Stomach (tissue), 9 donors: ENCODE measurements around the gene POC1A. TPM values are rescaled to one million over a fixed set of nuclear protein-coding genes. Genes with fewer than 3 reads are reported as not detected.

ENCODE experiments used
- DNase-seq, 2 donors: peaks; one replicate each; pipeline versions ENCODE4 v3.0.0 to v3.0.0-alpha.2; 2013 to 2019
- H3K27ac ChIP-seq, 5 donors: fragments of 200-600 bp in 4 of 5; sonication (generic) in 4 of 5; one replicate each; pipeline ENCODE4 v1.5.1; 2013 to 2019; ENCODE audit warnings: mild to moderate bottlenecking in 1 of 5, moderate library complexity in 1 of 5
- H3K27me3 ChIP-seq, 3 donors: fragments of 200-600 bp; sonication (generic); one replicate each; pipeline ENCODE4 v1.5.1; 2017 to 2019; ENCODE audit warnings: mixed run types in 1 of 3
- H3K36me3 ChIP-seq, 4 donors: fragments of 200-600 bp; sonication (generic); 1 replicate in 3 of 4; 2 replicates in 1 of 4; pipeline ENCODE4 v1.5.1; 2016 to 2019
- H3K4me1 ChIP-seq, 4 donors: fragments of 200-600 bp; sonication (generic); one replicate each; pipeline ENCODE4 v1.5.1; 2016 to 2019
- H3K4me3 ChIP-seq, 4 donors: fragments of 200-600 bp; sonication (generic) in 3 of 4; one replicate each; pipeline ENCODE4 v1.5.1; 2016 to 2019; ENCODE audit warnings: mild to moderate bottlenecking in 1 of 4
- H3K9me3 ChIP-seq, 4 donors: fragments of 200-600 bp; sonication (generic); one replicate each; pipeline ENCODE4 v1.5.1; 2016 to 2019
- EP300 ChIP-seq: sonication (generic); formaldehyde crosslinking; IDR thresholded peaks from one replicate; pipeline ENCODE4 v1.6.1; 2017; ENCODE audit warnings: antibody characterized with exemption
- POLR2A ChIP-seq, 4 donors: fragments of 450-650 bp; IDR thresholded peaks; one replicate each; pipeline ENCODE4 v1.6.1; 2016; ENCODE audit warnings: antibody characterized with exemption in 4 of 4, control low read depth in 2 of 4, mild to moderate bottlenecking in 1 of 4, moderate library complexity in 1 of 4
- POLR2AphosphoS5 ChIP-seq, 3 donors: sonication (generic); formaldehyde crosslinking; IDR thresholded peaks; one replicate each; pipeline ENCODE4 v1.6.1; 2016; ENCODE audit warnings: antibody characterized with exemption in 3 of 3
- WGBS, 5 donors: extraction: QIAGEN DNeasy Blood & Tissue Kit in 3 of 5; methylation state at CpG; one replicate each; pipeline versions ENCODE4 v1.1.5 to v1.1.7; 2013 to 2018; 5-methylcytosine and 5-hydroxymethylcytosine counted together
- intact Hi-C: fragments of 100-400 bp; cut with DNase I; formaldehyde crosslinking; loops from one replicate; pipeline ENCODE4 v1.15.1; 2023; ENCODE audit warnings: low total_unique reads
- polyA plus RNA-seq, 3 donors: library from polyadenylated mRNA; stranded (reverse); fragments of 200-250 nt; gene quantifications; one replicate each; pipeline ENCODE4 v1.2.3, GENCODE V29; 2013
- total RNA-seq, 5 donors: library from RNA; depleted of rRNA; stranded (reverse); fragments of >200 nt; gene quantifications; one replicate each; pipeline versions ENCODE4 v1.1.0 to v1.2.3, GENCODE V29; 2014 to 2016
- TF ChIP-seq, protein P1 (sequence below), 7 experiments: fragments of 450-650 bp in 4 of 7; fragments of 200-600 bp in 3 of 7; sonication (generic) in 3 of 7; IDR thresholded peaks; one replicate each; pipeline ENCODE4 v1.5.1; 2016 to 2019; ENCODE audit warnings: antibody characterized with exemption in 7 of 7, control low read depth in 2 of 7, mild to moderate bottlenecking in 1 of 7
- donor health status: healthy with polysubstance abuse.
- donor health status: Bipolar disorder and iron deficiency.
- donor health status: healthy.

POC1A gene
- total and polyA plus RNA-seq, 8 donors, result 1.8 to 23.2 (median 3.5) TPM; not detected in 1

DNA sequence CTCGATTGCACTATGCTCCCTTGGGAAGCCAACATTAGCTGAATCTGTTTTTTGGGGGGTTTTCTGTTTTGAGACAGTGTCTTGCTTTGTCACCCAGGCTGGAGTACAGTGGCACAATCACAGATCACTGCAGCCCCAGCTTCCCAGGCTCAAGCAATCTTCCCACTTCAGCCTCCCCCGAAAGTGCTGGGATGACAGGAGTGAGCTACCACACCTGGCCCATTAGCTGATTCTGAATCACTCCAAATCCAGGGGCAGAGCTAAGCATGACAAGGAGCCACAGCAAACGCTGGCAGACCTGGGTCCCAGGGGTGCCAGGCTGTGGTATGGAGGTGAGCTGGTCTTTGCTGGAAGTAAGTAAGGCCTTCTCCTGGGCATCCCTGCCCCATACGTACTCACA, 18.9 kb downstream of the POC1A start:
- Histone ChIP-seq H3K27ac (no peak overlapping the region), H3K4me1 (peaks cover 0 to 6% (median 0%) of the 10 kb centered on the region in 4 donors), H3K36me3 (peaks cover 0 to 6% (median 0%) of the 10 kb centered on the region in 4 donors), H3K27me3 (no peaks in the 10 kb centered on the region), H3K9me3 (no peaks in the 10 kb centered on the region), H3K4me3 (no peak overlapping the region)
- intact Hi-C loops, result no loop called here
- TF ChIP-seq EP300, result no peak
- no peak for TF ChIP-seq POLR2AphosphoS5 (IDR thresholded peaks at IDR 0.05)
- TF ChIP-seq POLR2A (IDR thresholded peaks at IDR 0.05), result no peak
- TF ChIP-seq, protein P1, sequence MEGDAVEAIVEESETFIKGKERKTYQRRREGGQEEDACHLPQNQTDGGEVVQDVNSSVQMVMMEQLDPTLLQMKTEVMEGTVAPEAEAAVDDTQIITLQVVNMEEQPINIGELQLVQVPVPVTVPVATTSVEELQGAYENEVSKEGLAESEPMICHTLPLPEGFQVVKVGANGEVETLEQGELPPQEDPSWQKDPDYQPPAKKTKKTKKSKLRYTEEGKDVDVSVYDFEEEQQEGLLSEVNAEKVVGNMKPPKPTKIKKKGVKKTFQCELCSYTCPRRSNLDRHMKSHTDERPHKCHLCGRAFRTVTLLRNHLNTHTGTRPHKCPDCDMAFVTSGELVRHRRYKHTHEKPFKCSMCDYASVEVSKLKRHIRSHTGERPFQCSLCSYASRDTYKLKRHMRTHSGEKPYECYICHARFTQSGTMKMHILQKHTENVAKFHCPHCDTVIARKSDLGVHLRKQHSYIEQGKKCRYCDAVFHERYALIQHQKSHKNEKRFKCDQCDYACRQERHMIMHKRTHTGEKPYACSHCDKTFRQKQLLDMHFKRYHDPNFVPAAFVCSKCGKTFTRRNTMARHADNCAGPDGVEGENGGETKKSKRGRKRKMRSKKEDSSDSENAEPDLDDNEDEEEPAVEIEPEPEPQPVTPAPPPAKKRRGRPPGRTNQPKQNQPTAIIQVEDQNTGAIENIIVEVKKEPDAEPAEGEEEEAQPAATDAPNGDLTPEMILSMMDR (IDR thresholded peaks at IDR 0.05), result no peak
- no peak for DNase-seq
- WGBS, 5 donors, result 90 to 97% (median 91%) methylated on average over 3 to 4 of the region's 4 CpGs

DNA sequence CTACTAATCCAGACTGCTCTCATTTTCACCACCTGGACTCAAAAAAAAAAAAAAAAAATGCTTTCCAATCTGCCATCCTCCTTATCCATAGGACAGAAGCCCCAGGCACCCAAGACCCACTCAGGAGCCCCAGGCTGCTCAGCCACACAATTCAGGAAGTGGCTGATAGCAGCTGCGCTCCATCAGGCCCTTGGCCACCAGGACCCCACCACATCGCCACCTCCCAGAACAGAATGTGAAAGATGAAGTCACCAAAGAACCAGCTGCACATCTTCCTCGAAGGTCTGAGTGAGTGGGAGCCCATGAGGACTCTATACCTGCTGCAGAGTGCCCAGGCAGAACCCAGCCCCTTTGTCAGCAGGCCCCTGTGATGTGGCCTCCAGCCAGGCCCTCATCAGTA, 19.5 kb downstream of the POC1A start:
- Histone ChIP-seq H3K9me3 (no peaks in the 10 kb centered on the region), H3K4me1 (peaks cover 0 to 6% (median 0%) of the 10 kb centered on the region in 4 donors), H3K36me3 (peaks cover 0 to 6% (median 0%) of the 10 kb centered on the region in 4 donors), H3K27me3 (no peaks in the 10 kb centered on the region), H3K27ac (no peak overlapping the region), H3K4me3 (no peak overlapping the region)
- no peak for DNase-seq
- intact Hi-C loops, result loop anchor here (5.0 kb wide), 1 partner anchor 122 kb away; no protein-coding TSS in a partner anchor
- 76 to 91% (median 82%) methylated on average over 3 of the region's 3 CpGs for WGBS, 5 donors
- TF ChIP-seq POLR2AphosphoS5 (IDR thresholded peaks at IDR 0.05), result no peak
- TF ChIP-seq, protein P1 (IDR thresholded peaks at IDR 0.05), result no peak
- TF ChIP-seq EP300, result no peak
- TF ChIP-seq POLR2A (IDR thresholded peaks at IDR 0.05), result no peak

DNA sequence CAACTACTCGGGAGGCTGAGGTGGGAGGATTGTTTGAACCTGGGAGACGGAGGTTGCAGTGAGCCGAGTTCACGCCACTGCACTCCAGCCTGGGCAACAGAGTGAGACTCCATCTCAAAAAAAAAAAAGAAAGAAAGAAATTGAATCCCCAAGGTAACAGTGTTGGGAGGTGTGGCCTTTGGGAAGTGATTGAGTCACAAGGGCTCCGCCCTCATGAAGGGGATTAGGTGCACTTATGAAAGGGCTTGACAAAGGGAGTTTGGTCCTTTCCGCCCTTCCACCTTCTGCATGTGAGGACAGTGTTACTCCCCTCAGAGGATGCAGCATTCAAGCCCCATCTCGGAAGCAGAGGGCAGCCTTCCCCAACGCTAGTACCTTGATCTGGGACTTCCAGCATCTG, 21.3 kb downstream of the POC1A start:
- intact Hi-C loops, result loop anchor here (5.0 kb wide), 1 partner anchor 121 kb away; no protein-coding TSS in a partner anchor
- TF ChIP-seq POLR2A (IDR thresholded peaks at IDR 0.05), result no peak
- TF ChIP-seq, protein P1 (IDR thresholded peaks at IDR 0.05), result no peak
- TF ChIP-seq POLR2AphosphoS5 (IDR thresholded peaks at IDR 0.05), result no peak
- no peak for TF ChIP-seq EP300
- H3K4me3 ChIP-seq, result no peak overlapping the region
- 75 to 87% (median 82%) methylated on average over 8 of the region's 8 CpGs for WGBS, 5 donors
- H3K36me3 ChIP-seq, result peaks cover 0 to 2% (median 0%) of the 10 kb centered on the region in 4 donors
- H3K27ac ChIP-seq, result no peak overlapping the region
- H3K27me3 ChIP-seq, result no peaks in the 10 kb centered on the region
- H3K4me1 ChIP-seq, result peaks cover 0 to 12% (median 6%) of the 10 kb centered on the region in 4 donors
- no peaks in the 10 kb centered on the region for H3K9me3 ChIP-seq
- DNase-seq, result no peak

DNA sequence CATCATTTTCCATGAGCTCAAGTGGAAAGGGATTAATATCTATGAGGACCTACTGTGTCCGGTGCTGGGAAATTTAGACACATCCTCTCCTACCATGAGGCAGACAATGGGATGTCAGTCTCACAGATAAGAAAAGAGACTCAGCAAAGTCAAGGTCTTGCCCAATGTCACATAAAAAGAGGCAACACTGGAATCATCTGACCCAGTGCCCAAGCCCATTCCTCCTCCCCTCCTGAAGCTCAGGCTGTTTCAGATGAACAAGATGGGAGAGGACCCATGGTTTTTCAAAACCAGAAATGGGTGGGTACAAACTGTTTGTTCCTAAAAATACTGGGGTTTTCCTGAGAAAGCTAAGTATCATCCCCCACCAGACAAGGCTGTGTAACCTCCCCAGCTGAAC, 22.2 kb downstream of the POC1A start:
- H3K4me1 ChIP-seq, result peaks cover 0 to 18% (median 8%) of the 10 kb centered on the region in 4 donors
- intact Hi-C loops, result loop anchor here (5.0 kb wide), 1 partner anchor 120 kb away; no protein-coding TSS in a partner anchor
- no peak overlapping the region for H3K4me3 ChIP-seq
- 93 to 100% (median 100%) methylated on average over 1 of the region's 1 CpG for WGBS, 5 donors
- no peak overlapping the region for H3K27ac ChIP-seq
- H3K36me3 ChIP-seq, result no peaks in the 10 kb centered on the region
- TF ChIP-seq EP300, result no peak
- TF ChIP-seq POLR2AphosphoS5 (IDR thresholded peaks at IDR 0.05), result no peak
- no peak for TF ChIP-seq POLR2A (IDR thresholded peaks at IDR 0.05)
- TF ChIP-seq, protein P1 (IDR thresholded peaks at IDR 0.05), result no peak
- no peak for DNase-seq
- H3K9me3 ChIP-seq, result no peaks in the 10 kb centered on the region
- H3K27me3 ChIP-seq, result no peaks in the 10 kb centered on the region
